ENCODE results near the gene CRLF2. TPM values are rescaled to one million over a fixed set of nuclear protein-coding genes. Genes with fewer than 3 reads are reported as not detected.
"Not testable (repeated sequence)": the region's sequence is repeated elsewhere in the genome, so short reads cannot be mapped to it uniquely, and the experiment has no call there.

The CRLF2 gene
- total and polyA plus RNA-seq, 2 experiments from 2014 or later: not detected

GRCh38 chrX:1196436-1196835 is 16.0 kb downstream of the CRLF2 start:
- no peak overlapping the region for H3K27ac ChIP-seq (ENCODE audit: low read depth)
- no peak overlapping the region for H2AFZ ChIP-seq
- H3K9me2 ChIP-seq (ENCODE audit: insufficient read depth): no peaks in the 10 kb centered on the region
- no peaks in the 10 kb centered on the region for H3K4me1 ChIP-seq (ENCODE audit: insufficient read depth)
- Mint-ChIP-seq H3K27ac (no peak overlapping the region), H3K4me3 (no peak overlapping the region), H3K27me3 (ENCODE audit: insufficient read depth, low read depth, poor library complexity) (peaks cover 3% of the 10 kb centered on the region), H3K4me1 (no peaks in the 10 kb centered on the region), H3K9me3 (peaks cover 58% of the 10 kb centered on the region), H3K36me3 (ENCODE audit: low read depth) (peaks cover 19% of the 10 kb centered on the region)
- no peaks in the 10 kb centered on the region for H3K36me3 ChIP-seq (ENCODE audit: insufficient read depth)
- H3K27me3 ChIP-seq (ENCODE audit: insufficient read depth): no peaks in the 10 kb centered on the region
- no peaks in the 10 kb centered on the region for H3F3A ChIP-seq (replicated peaks; ENCODE audit: low read depth)
- no peak overlapping the region for H3K4me2 ChIP-seq
- ATAC-seq (no peak), DNase-seq (ENCODE audit: low spot score) (no peak)
- no peak overlapping the region for H3K4me3 ChIP-seq
- no peaks in the 10 kb centered on the region for H3K79me2 ChIP-seq (replicated peaks; ENCODE audit: insufficient read depth)
- no peak for TF ChIP-seq ZNF114 (CRISPR knock-in tag; IDR thresholded peaks at IDR 0.05)
- TF ChIP-seq CTCF (conservative IDR thresholded peaks at IDR 0.05; ENCODE audit: low read depth in 2 of 2): no peak
- no peak for TF ChIP-seq JUNB (IDR thresholded peaks at IDR 0.05; ENCODE audit: unreplicated experiment)
- no peak for TF ChIP-seq ETS1 (IDR thresholded peaks at IDR 0.05)
- no peak for TF ChIP-seq POLR2AphosphoS5 (IDR thresholded peaks at IDR 0.05; ENCODE audit: low read depth)
- no peak for TF ChIP-seq EZH2 (IDR thresholded peaks at IDR 0.05; ENCODE audit: low read depth, unreplicated experiment)
- no peak for TF ChIP-seq ZNF331 (CRISPR knock-in tag; IDR thresholded peaks at IDR 0.05; ENCODE audit: low read depth)
- TF ChIP-seq CREB1 (CRISPR knock-in tag; IDR thresholded peaks at IDR 0.05; ENCODE audit: low read depth): no peak
- no peak for TF ChIP-seq ZNF462 (CRISPR knock-in tag; IDR thresholded peaks at IDR 0.05)
- TF ChIP-seq EZH2phosphoT487 (IDR thresholded peaks at IDR 0.05; ENCODE audit: unreplicated experiment): no peak
- TF ChIP-seq NANOG (IDR thresholded peaks at IDR 0.05; ENCODE audit: borderline replicate concordance): no peak
- H4K20me1 ChIP-seq (replicated peaks; ENCODE audit: insufficient read depth): no peaks in the 10 kb centered on the region

- not testable (repeated sequence) for H3K4me3 Mint-ChIP-seq; ATAC-seq; H3K79me2 ChIP-seq (replicated peaks; ENCODE audit: insufficient read depth); H3K4me1 ChIP-seq (ENCODE audit: insufficient read depth); H3K4me3 ChIP-seq; H2AFZ ChIP-seq; H3K4me2 ChIP-seq; DNase-seq (ENCODE audit: low spot score); H3K4me1 Mint-ChIP-seq; H3K27me3 ChIP-seq (ENCODE audit: insufficient read depth); H3K27ac Mint-ChIP-seq; H3F3A ChIP-seq (replicated peaks; ENCODE audit: low read depth); H3K9me2 ChIP-seq (ENCODE audit: insufficient read depth); H3K27me3 Mint-ChIP-seq (ENCODE audit: insufficient read depth, low read depth, poor library complexity); H3K36me3 ChIP-seq (ENCODE audit: insufficient read depth); H3K27ac ChIP-seq (ENCODE audit: low read depth); H4K20me1 ChIP-seq (replicated peaks; ENCODE audit: insufficient read depth)
- peaks cover 23% of the 10 kb centered on the region for H3K36me3 Mint-ChIP-seq (ENCODE audit: low read depth)
- H3K9me3 Mint-ChIP-seq: peaks cover 82% of the 10 kb centered on the region
Measured at GRCh38 chrX:1192196-1192595, 20.3 kb downstream of the CRLF2 start.

All from GM23338 (cell line).